ENCODE measurements around the gene KCNK16. TPM values are rescaled to one million over a fixed set of nuclear protein-coding genes. Genes with fewer than 3 reads are reported as not detected.

Gene KCNK16
- total and polyA plus RNA-seq, 3 donors from 2014 or later: not detected

- Histone ChIP-seq H3K4me3 (peak overlapping the region; percentile 39 to 57), H3K9me3 (no peaks in the 10 kb centered on the region), H3K4me1 (peaks cover 9% of the 10 kb centered on the region), H3K36me3 (ENCODE audit: low read depth, missing control alignments) (no peaks in the 10 kb centered on the region), H3K27me3 (no peaks in the 10 kb centered on the region), H3K27ac (no peak overlapping the region)
- TF ChIP-seq POLR2A (IDR thresholded peaks at IDR 0.05) (no peak), CTCF (IDR thresholded peaks at IDR 0.05) (no peak)
- no peak for DNase-seq
- intact Hi-C loops (cut with DNase I; ENCODE audit: low total_unique reads): no loop called here
- WGBS, 2 donors: 1 to 15% methylated on average over 14 to 43 of the region's 45 CpGs
These were observed 9.5 kb downstream of the KCNK16 start for GRCh38 chr6:39312912-39313525.

- Histone ChIP-seq H3K9me3 (no peaks in the 10 kb centered on the region), H3K27ac (no peak overlapping the region), H3K36me3 (ENCODE audit: low read depth, missing control alignments) (no peaks in the 10 kb centered on the region), H3K4me1 (peaks cover 9% of the 10 kb centered on the region), H3K4me3 (no peak overlapping the region), H3K27me3 (no peaks in the 10 kb centered on the region)
- intact Hi-C loops (cut with DNase I; ENCODE audit: low total_unique reads): no loop called here
- no peak for DNase-seq
- TF ChIP-seq POLR2A (IDR thresholded peaks at IDR 0.05) (no peak), CTCF (IDR thresholded peaks at IDR 0.05) (no peak)
- 56 to 88% methylated on average over 3 to 4 of the region's 4 CpGs for WGBS, 2 donors
These were observed 12.0 kb downstream of the KCNK16 start for GRCh38 chr6:39310542-39310941.

GRCh38 chr6:39309942-39310531 lies 12.5 kb downstream of the KCNK16 start:
- Histone ChIP-seq H3K4me1 (peaks cover 9% of the 10 kb centered on the region), H3K36me3 (ENCODE audit: low read depth, missing control alignments) (no peaks in the 10 kb centered on the region), H3K27me3 (no peaks in the 10 kb centered on the region), H3K27ac (no peak overlapping the region), H3K4me3 (no peak overlapping the region), H3K9me3 (no peaks in the 10 kb centered on the region)
- DNase-seq: peak; percentile 80
- intact Hi-C loops (cut with DNase I; ENCODE audit: low total_unique reads): no loop called here
- TF ChIP-seq POLR2A (IDR thresholded peaks at IDR 0.05) (no peak), CTCF (IDR thresholded peaks at IDR 0.05) (peak; percentile 71 to 88 (median 84))
- WGBS, 2 donors: 46 to 56% methylated on average over 6 to 7 of the region's 7 CpGs

- Histone ChIP-seq H3K4me1 (no peaks in the 10 kb centered on the region), H3K36me3 (ENCODE audit: low read depth, missing control alignments) (no peaks in the 10 kb centered on the region), H3K27me3 (no peaks in the 10 kb centered on the region), H3K27ac (no peak overlapping the region), H3K9me3 (no peaks in the 10 kb centered on the region), H3K4me3 (no peak overlapping the region)
- 85 to 89% methylated on average over 3 of the region's 3 CpGs for WGBS, 2 donors
- no peak for DNase-seq
- TF ChIP-seq CTCF (IDR thresholded peaks at IDR 0.05): no peak
- intact Hi-C loops (cut with DNase I; ENCODE audit: low total_unique reads): no loop called here
These were observed 15.0 kb downstream of the KCNK16 start for GRCh38 chr6:39307462-39307861.

- no peaks in the 10 kb centered on the region for H3K9me3 ChIP-seq
- H3K4me1 ChIP-seq: no peaks in the 10 kb centered on the region
- H3K36me3 ChIP-seq (ENCODE audit: low read depth, missing control alignments): no peaks in the 10 kb centered on the region
- intact Hi-C loops (cut with DNase I; ENCODE audit: low total_unique reads): loop anchor here (5.0 kb wide), 1 partner anchor 138 kb away; no protein-coding TSS in a partner anchor
- DNase-seq: no peak
- no peak for TF ChIP-seq CTCF (IDR thresholded peaks at IDR 0.05)
- TF ChIP-seq POLR2A (IDR thresholded peaks at IDR 0.05): no peak
- H3K4me3 ChIP-seq: no peak overlapping the region
- no peaks in the 10 kb centered on the region for H3K27me3 ChIP-seq
- no peak overlapping the region for H3K27ac ChIP-seq
These were observed 17.6 kb downstream of the KCNK16 start for GRCh38 chr6:39304951-39305350.

All from testis (tissue), 3 donors.